ENCODE results near the gene DDIT3. TPM values are rescaled to one million over a fixed set of nuclear protein-coding genes. Genes with fewer than 3 reads are reported as not detected.
"Not testable (repeated sequence)": the region's sequence is repeated elsewhere in the genome, so short reads cannot be mapped to it uniquely, and the experiment has no call there.

DDIT3 gene, protein sequence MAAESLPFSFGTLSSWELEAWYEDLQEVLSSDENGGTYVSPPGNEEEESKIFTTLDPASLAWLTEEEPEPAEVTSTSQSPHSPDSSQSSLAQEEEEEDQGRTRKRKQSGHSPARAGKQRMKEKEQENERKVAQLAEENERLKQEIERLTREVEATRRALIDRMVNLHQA
- total RNA-seq (2014; rRNA removed; shearing (Covaris generic)): 7.1 and 8.3 TPM in 2 replicates

DNA sequence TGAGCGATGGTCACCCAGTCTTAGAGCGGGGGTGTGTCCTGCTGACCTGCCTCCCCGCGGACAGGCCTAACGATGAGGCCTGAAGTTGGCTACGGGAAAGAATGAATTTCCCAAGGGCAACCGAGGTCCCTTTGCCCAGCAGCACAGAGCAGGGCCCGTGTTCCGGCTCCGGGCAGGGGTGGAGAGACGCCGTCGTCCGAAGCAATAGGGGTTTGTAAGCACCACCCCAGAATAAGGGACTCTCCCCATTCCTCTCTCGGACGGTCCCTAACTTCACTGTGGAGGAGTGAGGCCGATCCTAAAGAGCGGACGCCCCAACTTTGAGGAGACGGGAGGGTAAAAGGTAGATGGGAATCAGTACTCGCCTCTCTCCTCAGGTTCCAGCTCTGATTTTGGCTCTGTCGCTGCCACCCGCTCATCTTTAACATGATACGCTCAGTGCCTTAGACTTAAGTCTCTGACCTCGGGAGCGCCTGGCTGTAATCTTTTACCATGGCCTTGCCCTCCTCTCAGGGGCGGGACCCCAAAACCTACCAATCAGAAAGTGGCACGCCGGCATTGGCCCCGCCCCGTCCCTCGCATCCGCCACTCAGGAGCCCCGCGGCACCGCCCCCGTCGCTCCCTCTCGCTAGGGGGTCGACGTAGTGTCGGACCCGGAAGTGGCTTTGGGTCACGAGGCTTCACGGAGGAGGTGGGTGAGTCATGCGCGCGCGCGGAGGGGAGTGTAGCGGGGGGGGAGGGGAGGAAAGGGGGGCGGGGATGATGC, at the start of gene DDIT3:
Gene DDIT3 (minus strand): TSS at position 462 of the 766 bp plus-strand sequence. CDS start 3,108 bp downstream, outside the sequence.
- peak; percentile 97 for DNase-seq
- peak within 1 kb of the TSS; percentile 83 for H3K4me3 ChIP-seq (ENCODE audit: insufficient read depth, low read depth, low read length)
- peaks cover 32% of the 10 kb centered on the region for H3K36me3 ChIP-seq (replicated peaks; ENCODE audit: control insufficient read depth, insufficient read depth, low read length)
- no peaks in the 10 kb centered on the region for H3K27me3 ChIP-seq (ENCODE audit: control insufficient read depth, insufficient read depth, low read length)

DNA sequence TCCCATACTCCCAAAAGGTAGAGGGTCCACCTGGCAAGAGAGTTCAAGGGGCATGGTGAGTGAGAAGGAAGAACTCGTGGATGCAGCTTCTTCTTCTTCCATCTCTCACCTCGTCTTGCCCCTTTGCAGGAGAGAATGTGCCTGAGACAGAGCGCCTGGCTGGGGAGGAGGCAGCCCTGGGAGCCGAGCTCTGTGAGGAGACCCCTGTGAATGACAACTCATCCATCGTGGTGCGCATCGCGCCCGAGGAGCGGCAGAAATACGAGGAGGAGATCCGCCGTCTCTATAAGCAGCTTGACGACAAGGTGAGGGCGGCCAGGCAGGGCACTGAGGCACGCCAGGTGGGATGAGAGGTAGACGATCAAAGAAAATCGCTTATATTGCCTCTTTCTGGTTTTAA, 49.5 kb upstream of the DDIT3 start:
- no peak for DNase-seq
- no peak overlapping the region for H3K4me3 ChIP-seq (ENCODE audit: insufficient read depth, low read depth, low read length)
- no peaks in the 10 kb centered on the region for H3K27me3 ChIP-seq (ENCODE audit: control insufficient read depth, insufficient read depth, low read length)
- H3K36me3 ChIP-seq (replicated peaks; ENCODE audit: control insufficient read depth, insufficient read depth, low read length): peaks cover 12% of the 10 kb centered on the region

DNA sequence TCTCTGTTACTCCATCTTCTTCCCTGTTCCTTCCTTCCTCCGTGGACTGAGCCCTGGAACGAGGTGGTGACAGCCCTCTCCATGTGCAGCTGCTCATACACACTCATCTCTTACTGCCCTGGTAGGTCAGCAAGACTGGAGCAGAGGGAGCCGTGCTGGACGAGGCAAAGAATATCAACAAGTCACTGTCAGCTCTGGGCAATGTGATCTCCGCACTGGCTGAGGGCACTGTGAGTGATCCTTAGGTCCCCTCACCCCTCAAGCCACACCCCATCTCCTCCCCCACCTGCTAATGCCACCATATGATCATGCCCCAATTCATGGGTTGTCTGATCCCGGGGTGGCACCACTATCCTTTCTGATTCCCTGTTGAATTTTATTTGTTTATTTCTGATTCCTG, 48.5 kb upstream of the DDIT3 start:
- no peak for DNase-seq
- H3K4me3 ChIP-seq (ENCODE audit: insufficient read depth, low read depth, low read length): no peak overlapping the region
- no peaks in the 10 kb centered on the region for H3K27me3 ChIP-seq (ENCODE audit: control insufficient read depth, insufficient read depth, low read length)
- H3K36me3 ChIP-seq (replicated peaks; ENCODE audit: control insufficient read depth, insufficient read depth, low read length): peaks cover 12% of the 10 kb centered on the region

DNA sequence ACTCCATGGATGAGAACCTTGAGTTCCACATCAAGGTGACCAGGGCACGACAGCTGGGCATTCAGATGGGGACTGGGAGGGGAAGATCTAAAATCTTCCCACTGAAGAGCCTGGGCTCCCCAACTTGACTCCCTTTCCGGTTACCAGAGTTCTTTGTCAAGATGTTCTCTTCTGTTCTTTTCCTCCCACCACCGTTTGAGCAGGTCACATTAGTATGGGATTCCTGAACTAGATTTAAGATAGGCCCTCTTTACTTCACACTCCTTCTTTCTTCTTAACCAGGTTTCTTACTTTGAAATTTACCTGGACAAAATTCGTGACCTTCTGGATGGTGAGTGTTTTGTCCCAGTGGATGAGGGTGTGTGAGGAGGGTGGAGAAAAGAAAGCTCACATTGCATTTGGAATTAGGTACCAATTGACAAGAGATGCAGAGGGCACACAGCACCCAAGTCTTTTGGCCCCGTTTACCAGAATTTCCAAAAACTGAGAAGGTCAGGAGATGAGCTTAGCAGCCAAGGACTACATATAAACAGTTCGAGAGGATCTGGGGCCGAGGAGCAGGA, 43.9 kb upstream of the DDIT3 start:
- no peak for DNase-seq
- Histone ChIP-seq H3K27me3 (ENCODE audit: control insufficient read depth, insufficient read depth, low read length) (no peaks in the 10 kb centered on the region; the same call in 1 of the 2 replicates), H3K4me3 (ENCODE audit: insufficient read depth, low read depth, low read length) (no peak overlapping the region), H3K36me3 (replicated peaks; ENCODE audit: control insufficient read depth, insufficient read depth, low read length) (peaks cover 5% of the 10 kb centered on the region)

DNA sequence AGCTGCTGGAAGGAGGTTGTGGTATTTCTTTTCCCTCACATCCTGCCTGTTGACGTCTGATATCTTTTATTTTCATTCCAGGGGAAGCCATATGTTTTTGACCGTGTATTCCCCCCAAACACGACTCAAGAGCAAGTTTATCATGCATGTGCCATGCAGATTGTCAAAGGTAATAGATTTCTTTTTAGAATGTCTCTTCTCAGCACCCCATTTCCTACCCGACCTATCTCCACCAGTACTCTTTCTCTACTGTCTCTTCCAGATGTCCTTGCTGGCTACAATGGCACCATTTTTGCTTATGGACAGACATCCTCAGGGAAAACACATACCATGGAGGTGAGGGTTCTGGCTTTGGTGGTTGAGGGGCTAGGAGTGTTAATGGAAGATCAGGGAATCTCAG, 43.0 kb upstream of the DDIT3 start:
- Histone ChIP-seq H3K36me3 (replicated peaks; ENCODE audit: control insufficient read depth, insufficient read depth, low read length) (peaks cover 5% of the 10 kb centered on the region), H3K27me3 (ENCODE audit: control insufficient read depth, insufficient read depth, low read length) (no peaks in the 10 kb centered on the region; the same call in 1 of the 2 replicates), H3K4me3 (ENCODE audit: insufficient read depth, low read depth, low read length) (no peak overlapping the region)
- DNase-seq: no peak

DNA sequence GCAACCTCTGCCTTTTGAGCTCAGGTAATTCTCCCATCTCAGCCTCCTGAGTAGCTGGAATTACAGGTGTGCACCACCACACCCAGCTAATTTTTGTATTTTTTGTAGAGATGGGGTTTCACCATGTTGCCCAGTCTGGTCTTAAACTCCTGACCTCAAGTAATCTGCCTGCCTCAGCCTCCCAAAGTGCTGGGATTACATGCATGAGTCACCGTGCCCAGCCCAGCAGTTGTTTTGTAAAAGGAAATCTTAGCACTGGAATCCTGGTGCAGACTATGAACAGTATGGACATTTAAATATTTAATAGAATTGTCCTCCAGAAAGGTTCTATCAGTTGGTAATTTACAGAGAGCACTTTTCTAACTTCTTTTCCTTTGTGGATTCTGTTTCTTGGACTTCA, 40.8 kb upstream of the DDIT3 start:
- H3K36me3 ChIP-seq (replicated peaks; ENCODE audit: control insufficient read depth, insufficient read depth, low read length); H3K4me3 ChIP-seq (ENCODE audit: insufficient read depth, low read depth, low read length); H3K27me3 ChIP-seq (ENCODE audit: control insufficient read depth, insufficient read depth, low read length); DNase-seq: not testable (repeated sequence)

DNA sequence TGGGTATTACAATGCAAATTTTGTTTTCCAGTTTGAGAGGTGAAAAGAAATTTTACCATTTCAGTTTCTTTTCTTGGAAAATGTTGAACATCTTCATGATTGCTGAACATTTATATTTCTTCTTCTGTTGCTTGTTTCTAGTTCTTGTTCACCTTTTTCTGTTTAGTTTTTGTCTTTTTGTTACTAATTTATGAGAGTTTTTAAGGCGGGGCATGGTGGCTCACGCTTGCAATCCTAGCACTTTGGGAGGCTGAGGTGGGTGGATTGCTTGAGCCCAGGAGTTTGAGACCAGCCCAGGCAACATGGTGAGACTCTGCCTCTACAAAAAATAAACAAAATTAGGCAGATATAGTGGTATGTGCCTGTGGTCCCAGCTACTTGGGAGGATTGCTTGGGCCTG, 40.2 kb upstream of the DDIT3 start:
- peaks cover 2% of the 10 kb centered on the region for H3K36me3 ChIP-seq (replicated peaks; ENCODE audit: control insufficient read depth, insufficient read depth, low read length)
- H3K4me3 ChIP-seq (ENCODE audit: insufficient read depth, low read depth, low read length): no peak overlapping the region

DNA sequence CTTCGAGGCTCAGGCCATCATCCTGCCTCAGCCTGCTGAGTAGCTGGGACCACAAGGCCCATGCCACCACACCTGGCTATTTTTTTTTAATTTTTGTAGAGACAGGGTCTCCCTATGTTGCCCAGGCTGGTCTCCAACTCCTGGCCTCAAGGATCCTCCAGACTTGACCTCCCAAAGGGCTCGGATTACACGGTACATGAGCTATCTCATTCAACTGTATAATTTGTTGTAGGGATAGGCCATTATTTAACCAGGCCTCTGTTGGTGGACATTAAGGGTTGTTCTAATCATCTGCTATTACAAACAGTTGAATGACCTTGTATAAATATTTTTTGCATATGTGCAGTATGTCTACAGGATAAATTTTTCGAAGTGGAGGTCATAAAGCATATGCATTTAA, 38.5 kb upstream of the DDIT3 start:
- no peaks in the 10 kb centered on the region; the same call in 1 of the 2 replicates for H3K27me3 ChIP-seq (ENCODE audit: control insufficient read depth, insufficient read depth, low read length)
- no peak for DNase-seq
- H3K4me3 ChIP-seq (ENCODE audit: insufficient read depth, low read depth, low read length): no peak overlapping the region
- peaks cover 2% of the 10 kb centered on the region for H3K36me3 ChIP-seq (replicated peaks; ENCODE audit: control insufficient read depth, insufficient read depth, low read length)

More for the DNA sequence above, 40.2 kb upstream of the DDIT3 start:
- H3K27me3 ChIP-seq (ENCODE audit: control insufficient read depth, insufficient read depth, low read length): no peaks in the 10 kb centered on the region; the same call in 1 of the 2 replicates
- DNase-seq: no peak

DNA sequence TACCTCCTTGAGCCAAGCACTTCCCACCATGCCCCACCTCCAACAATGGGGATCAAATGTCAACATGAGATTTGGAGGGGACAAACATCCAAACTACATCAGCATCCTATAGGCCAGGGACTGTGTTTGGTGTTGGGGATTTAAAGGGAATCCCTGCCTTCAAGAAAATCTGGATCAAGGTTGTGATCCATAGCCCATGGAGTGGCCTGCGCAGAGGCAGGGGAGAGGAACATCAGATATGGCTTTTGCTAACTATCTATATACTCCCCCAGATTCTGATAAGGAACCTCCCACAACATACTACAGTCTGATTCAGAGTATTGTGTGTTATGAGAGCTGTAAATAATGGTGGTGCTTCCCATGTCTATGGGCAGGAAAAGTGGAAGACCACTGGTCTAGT, 34.6 kb upstream of the DDIT3 start:
- Histone ChIP-seq H3K4me3 (ENCODE audit: insufficient read depth, low read depth, low read length) (no peak overlapping the region), H3K27me3 (ENCODE audit: control insufficient read depth, insufficient read depth, low read length) (peaks cover 19% of the 10 kb centered on the region), H3K36me3 (replicated peaks; ENCODE audit: control insufficient read depth, insufficient read depth, low read length) (no peaks in the 10 kb centered on the region)
- no peak for DNase-seq

DNA sequence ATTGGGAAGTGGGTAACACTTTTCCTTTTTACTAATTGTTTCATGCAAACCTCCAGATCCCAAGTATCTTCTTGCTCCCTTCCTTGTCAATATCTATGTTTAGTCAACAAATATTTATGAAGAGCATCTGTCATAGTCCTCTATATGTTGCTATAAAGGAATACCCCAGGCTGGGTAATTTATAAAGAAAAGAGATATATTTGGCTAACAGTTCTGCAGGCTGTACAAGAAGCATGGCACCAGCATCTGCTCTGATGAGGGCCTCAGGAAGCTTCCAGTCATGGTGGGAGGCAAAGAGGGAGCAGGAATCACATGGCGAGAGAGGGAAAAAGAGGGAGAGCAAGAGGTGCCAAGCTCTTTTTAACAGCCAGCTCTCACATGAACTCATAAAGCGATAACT, 34.1 kb upstream of the DDIT3 start:
- H3K27me3 ChIP-seq (ENCODE audit: control insufficient read depth, insufficient read depth, low read length): peaks cover 21% of the 10 kb centered on the region
- no peaks in the 10 kb centered on the region for H3K36me3 ChIP-seq (replicated peaks; ENCODE audit: control insufficient read depth, insufficient read depth, low read length)
- no peak overlapping the region for H3K4me3 ChIP-seq (ENCODE audit: insufficient read depth, low read depth, low read length)
- no peak for DNase-seq

DNA sequence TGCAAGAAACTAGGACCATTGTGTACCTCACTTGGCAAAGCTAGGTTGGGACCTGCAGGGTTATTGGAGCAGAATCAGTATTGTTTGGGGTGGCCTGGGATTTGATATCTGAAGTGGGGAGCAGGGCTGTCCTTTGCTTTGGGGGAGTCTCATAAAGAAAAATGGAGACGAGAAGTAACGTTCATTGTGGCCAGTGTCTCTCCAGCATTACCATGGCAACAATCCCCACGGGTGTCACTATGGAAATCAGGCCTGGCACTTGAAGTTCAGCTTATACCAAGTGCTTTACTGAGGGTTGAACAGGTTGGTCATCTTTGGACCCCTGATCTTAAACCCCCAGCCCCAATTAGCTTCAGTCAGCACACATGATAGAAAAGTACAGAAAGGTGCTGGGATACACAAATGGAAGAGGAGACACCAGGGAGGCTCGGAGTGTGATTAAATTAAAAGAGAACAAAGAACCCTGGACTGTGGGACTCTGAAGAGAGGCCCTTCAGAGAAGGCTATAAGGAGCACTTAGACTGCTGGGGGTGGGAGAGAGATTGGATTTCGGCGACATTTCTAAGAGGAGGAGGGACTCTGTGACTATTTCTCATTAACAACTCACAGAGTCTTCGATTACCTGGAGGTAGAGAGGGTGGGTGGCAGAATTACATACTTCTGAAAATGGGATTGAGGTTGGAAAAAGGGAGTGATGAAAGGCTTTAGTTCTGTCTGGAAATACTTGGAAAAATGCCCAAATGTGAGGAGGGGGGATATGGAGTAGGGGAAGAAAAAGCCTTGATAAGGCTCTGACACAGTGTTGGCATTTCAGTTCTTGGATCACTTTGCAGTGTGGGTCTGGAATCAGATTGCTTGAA, 33.3 kb upstream of the DDIT3 start:
- no peak for DNase-seq
- Histone ChIP-seq H3K27me3 (ENCODE audit: control insufficient read depth, insufficient read depth, low read length) (peaks cover 29% of the 10 kb centered on the region), H3K4me3 (ENCODE audit: insufficient read depth, low read depth, low read length) (no peak overlapping the region), H3K36me3 (replicated peaks; ENCODE audit: control insufficient read depth, insufficient read depth, low read length) (no peaks in the 10 kb centered on the region)

DNA sequence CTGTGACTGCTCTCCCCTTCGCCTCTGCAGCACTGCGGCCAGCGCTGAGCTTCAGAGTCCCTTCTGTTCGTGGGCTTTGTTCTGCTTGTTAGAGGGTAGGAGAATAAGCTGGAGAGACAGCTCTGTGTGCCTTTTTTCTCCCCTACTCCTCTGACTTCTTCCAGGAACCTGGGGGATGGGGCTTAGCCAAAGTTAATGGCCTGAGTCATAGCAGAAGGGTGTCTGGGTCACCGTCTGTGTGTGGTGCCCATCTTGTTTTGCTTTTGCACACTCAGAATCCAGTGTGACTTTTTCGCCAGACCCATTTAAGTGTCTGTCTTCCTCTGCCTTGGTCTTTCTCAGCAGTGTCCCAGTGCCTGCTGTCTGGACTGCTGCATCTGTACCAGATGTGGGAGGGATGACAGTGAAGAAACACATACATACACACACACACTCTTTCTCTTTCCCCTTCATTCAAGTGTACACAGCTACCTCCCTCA, 32.6 kb upstream of the DDIT3 start:
- no peak for DNase-seq
- Histone ChIP-seq H3K36me3 (replicated peaks; ENCODE audit: control insufficient read depth, insufficient read depth, low read length) (no peaks in the 10 kb centered on the region), H3K27me3 (ENCODE audit: control insufficient read depth, insufficient read depth, low read length) (peaks cover 33% of the 10 kb centered on the region), H3K4me3 (ENCODE audit: insufficient read depth, low read depth, low read length) (no peak overlapping the region)

DNA sequence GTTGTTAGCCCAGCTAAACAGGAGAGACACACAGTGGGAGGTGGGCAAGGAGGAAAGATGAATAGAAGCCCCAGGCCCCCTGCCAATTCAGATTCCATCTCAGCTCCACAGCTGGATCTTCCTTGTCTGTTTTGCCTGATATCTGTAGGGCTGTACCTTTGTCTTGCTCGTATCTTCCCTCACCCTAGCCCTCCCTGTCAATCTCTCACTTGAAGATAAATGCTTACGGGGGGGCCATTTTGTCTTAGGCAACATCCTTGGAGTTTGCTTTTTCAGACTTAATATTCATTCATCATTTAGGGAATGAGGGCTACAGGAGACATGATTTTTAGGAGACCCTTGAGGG, 32.0 kb upstream of the DDIT3 start:
- H3K4me3 ChIP-seq (ENCODE audit: insufficient read depth, low read depth, low read length): no peak overlapping the region
- peaks cover 36% of the 10 kb centered on the region for H3K27me3 ChIP-seq (ENCODE audit: control insufficient read depth, insufficient read depth, low read length)
- H3K36me3 ChIP-seq (replicated peaks; ENCODE audit: control insufficient read depth, insufficient read depth, low read length): no peaks in the 10 kb centered on the region
- DNase-seq: peak; percentile 44

DNA sequence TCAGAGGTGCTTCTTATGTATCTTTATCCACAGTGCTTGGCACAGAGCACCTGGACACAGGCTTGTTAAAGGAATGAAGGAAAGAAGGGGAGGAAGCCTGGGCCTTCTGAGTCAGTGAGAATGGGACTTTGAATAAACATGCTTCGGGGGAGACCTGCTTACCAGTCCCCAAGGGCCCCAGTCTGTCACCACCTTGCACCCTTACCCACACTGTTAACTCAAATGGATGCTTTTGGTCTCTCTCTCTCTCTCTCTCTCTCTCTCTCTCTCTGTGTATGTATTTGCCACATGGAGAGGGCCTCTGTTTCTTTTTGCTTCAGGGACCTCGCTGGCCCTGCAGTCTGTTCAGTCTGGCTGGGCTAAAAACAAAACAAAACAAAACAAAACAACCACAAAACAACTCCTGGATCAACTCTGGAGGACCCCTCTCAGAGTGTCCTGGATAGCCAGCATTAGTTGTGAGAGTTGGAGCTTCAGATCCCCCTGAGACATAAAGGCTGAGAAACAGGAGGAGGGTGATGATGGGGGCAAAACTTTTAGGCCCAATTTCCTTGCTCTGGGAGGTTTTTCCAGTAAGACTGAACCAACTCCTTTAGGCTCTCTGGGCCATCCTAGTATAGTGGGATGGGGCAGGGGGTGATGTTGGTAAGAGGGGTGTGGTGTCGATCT, 31.5 kb upstream of the DDIT3 start:
- Histone ChIP-seq H3K27me3 (ENCODE audit: control insufficient read depth, insufficient read depth, low read length) (peaks cover 36% of the 10 kb centered on the region), H3K4me3 (ENCODE audit: insufficient read depth, low read depth, low read length) (no peak overlapping the region), H3K36me3 (replicated peaks; ENCODE audit: control insufficient read depth, insufficient read depth, low read length) (no peaks in the 10 kb centered on the region)
- no peak for DNase-seq

Data from H7 (cell line).